Astrocyte (in vitro differentiated cells and primary cell): ENCODE data around the gene ZP3.
"Not testable (repeated sequence)": the region's sequence is repeated elsewhere in the genome, so short reads cannot be mapped to it uniquely, and the experiment has no call there.

Experiments
- CTCF ChIP-seq: IDR thresholded peaks from 2 replicates; pipeline ENCODE4 v1.5.1; 2011; ENCODE audit warnings: low read depth, mild to moderate bottlenecking, inconsistent platforms, low read length, moderate library complexity; ENCODE audit not compliant: insufficient read depth
- EZH2 ChIP-seq: IDR thresholded peaks from 2 replicates; pipeline ENCODE4 v1.6.1; 2012; ENCODE audit warnings: mild to moderate bottlenecking, low read length, inconsistent platforms; ENCODE audit not compliant: insufficient read depth

- TF ChIP-seq CTCF, EZH2: not testable (repeated sequence)
Observed at GRCh38 chr7:76417654-76418310, 7.0 kb upstream of the ZP3 start.
